Measurements from ENCODE around the gene ALOXE3. TPM values are rescaled to one million over a fixed set of nuclear protein-coding genes. Genes with fewer than 3 reads are reported as not detected.
A peak's percentile ranks its signal among the peaks of the same experiment; 100 is the strongest.

The ALOXE3 gene
- total RNA-seq, 1 donor from 2014 or later, result 0.82 TPM

DNA sequence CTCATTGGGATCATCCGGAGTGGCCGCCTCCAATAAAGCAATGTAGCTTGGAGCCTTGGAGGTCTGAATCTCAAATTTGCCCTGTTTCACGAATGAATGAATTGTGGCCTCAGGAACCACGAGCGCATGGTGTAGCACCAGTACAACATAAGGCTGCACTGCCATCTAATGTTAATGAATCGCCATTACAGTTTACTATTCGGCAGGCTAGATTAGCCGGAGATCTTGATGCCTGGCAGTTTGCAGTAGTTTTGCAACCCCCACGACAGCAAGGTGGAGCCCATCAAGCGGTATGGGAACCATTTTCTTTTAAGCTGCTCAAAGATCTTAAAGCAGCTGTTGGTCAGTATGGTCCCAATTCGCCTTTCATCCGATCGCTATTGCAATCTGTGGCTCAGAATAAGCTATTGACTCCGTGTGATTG is 60.6 kb downstream of the ALOXE3 start:
- FAIRE-seq, result no peak
- DNase-seq (ENCODE audit: low spot score in 2 of 2), result peak; percentile 71 to 78

DNA sequence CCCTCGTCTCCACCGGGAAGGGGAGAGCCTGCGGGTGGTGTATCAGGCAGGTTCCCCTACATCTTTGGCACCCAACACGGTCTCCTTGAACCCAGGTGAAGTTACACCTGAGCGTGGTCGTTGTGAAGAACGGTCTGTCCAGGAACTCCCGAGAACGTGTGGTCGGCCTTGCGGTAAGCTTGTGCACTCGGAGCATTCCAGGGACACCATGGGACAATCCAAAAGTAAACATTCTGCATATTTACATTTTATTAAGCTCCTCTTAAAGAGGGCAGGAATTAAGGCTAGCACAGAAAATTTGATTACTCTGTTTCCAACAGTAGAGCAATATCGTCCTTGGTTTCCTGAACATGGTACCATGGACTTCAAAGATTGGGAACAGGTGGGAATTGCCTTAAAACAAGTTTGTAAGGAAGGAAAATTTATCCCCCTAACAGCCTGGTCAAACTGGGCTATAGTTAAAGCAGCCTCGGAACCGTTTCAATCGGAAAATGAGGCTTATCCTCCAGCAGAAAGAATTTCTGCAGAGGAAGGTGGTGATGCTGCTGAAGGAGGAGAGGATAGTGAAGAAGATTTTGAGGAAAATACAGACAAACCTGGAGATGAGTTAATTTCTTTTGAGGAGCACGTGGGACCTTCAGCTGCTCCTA is 61.2 kb downstream of the ALOXE3 start:
- FAIRE-seq (no peak), DNase-seq (ENCODE audit: low spot score in 2 of 2) (no peak)

DNA sequence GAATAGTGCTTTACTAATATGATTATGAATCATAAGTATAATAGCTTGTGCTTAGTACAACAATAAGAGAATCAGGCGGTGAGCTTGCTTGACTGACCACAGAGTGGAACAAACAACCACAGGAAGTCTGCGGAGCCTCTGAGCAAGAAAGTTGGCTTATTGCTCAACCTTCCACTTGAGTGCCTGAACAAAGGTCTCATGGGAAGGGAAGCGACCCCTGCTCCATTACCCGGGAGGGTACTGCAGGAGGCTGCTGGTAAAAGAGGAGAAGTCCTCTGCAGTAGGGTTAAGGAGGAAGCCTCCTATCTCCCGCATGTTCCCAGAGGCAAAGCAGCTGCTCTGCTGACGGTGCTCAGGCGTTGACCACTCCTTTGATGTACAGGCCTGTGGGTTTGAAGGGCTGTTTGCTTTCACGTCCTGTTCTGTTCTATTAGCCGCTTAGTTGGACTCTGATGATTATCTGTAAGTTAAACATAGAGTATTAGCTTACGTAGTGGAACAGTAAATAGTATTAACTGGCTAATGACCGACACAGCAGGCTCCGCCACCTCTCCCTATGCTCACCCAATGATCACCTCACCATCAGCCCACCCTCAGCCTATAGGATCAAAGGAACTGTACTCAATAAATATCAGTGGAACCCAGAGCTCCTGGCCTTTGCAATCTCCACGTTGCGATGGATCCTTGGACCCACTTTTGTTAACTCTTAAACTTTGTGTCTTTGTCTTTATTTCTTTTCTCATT is 61.9 kb downstream of the ALOXE3 start:
- FAIRE-seq, result no peak

DNA sequence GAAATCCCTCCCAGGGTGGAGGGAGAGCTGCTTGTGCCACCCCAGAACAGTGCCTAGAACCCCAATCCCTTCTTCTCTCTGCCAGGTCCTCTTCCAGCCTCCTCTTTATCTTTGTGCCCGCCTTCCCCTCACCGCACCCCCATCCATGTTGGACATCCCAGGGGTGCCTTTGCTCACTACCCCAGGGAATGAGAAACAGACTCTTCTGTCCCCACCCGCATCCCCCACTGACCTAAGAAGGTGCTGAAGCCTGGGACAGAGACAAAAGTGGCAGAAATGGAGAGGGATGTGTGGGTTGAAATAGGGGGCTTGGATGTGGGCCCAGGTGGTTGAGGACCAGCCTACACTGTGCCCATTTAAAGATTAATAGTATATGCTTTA is 62.5 kb downstream of the ALOXE3 start:
- FAIRE-seq (no peak), DNase-seq (ENCODE audit: low spot score in 2 of 2) (no peak)

More for the DNA sequence above, 61.9 kb downstream of the ALOXE3 start:
- DNase-seq (ENCODE audit: low spot score in 2 of 2), result no peak

DNA sequence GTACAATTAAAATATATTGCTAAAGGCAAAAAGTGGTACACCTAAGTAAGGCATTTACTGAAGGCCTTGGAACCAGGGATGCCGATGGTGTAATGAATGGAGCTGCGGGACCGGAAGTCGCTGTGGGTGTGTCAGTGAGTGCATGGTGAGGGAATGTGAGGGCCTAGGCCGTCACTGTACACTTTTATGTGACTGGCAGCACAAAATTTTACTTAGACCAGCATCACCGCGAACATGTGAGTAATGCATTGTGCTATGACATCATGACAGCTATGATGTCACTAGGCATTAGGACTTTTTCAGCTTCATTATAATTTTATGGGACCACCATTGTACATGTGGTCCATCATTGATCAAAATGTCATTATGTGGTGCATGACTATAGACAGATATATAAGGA is 64.7 kb downstream of the ALOXE3 start:
- FAIRE-seq (no peak), DNase-seq (ENCODE audit: low spot score in 2 of 2) (no peak)

DNA sequence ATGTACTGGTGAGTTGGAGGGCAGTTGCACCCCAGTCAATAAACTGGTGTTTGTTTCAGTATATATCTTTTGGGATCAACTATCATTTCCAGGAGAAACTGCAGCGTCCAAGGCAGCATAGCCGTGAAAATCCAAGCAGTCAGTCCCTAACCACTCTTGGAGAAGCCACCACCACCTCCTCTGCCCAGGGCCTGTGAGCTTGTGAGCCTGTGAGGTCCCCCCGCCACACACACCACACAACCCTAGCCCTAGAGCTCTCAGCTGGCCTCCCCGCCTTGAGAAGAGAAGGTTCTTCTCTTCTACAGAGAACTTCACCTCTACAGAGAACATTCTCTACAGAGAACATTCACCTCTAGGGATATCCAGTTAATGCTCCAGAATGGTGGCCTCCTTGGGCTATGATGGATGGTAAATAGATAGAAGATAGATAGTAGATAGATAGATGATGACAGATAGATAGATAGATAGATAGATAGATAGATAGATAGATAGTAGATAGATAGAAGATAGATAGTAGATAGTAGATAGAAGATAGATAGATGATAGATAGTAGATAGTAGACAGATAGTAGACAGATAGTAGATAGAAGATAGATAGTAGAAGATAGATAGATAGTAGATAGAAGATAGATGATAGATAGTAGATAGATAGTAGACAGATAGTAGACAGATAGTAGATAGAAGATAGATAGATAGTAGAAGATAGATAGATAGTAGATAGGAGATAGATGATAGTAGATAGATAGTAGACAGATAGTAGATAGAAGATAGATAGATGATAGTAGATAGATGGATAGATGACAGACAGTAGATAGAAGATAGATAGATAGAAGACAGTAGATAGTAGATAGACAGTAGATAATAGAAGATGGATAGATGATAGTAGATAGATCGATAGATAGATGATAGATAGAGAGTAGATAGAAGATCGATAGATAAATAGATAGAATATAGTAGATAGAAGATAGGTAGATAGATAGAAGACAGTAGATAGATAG is 65.8 kb downstream of the ALOXE3 start:
- DNase-seq (ENCODE audit: low spot score in 2 of 2) (no peak), FAIRE-seq (peak; percentile 73)

DNA sequence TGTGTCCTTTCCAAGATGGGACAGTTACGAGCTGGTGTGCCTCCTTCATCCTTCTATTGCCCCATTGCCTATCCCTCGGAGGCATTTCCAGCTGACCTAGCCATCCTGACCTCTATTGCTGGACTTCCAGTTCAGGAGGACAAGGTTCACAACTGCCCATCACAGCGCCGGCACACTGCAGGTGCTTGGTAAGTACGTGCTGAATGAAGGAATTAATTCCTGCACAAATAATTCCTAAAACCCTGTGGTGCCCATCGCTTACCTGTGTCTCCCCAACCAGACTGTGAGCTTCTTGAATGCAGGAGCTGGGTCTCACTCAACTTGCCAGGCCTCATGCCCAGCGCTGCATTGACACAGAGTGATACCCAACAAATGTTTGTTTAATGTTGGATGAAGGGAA is 66.5 kb downstream of the ALOXE3 start:
- no peak for DNase-seq (ENCODE audit: low spot score in 2 of 2)
- no peak for FAIRE-seq

DNA sequence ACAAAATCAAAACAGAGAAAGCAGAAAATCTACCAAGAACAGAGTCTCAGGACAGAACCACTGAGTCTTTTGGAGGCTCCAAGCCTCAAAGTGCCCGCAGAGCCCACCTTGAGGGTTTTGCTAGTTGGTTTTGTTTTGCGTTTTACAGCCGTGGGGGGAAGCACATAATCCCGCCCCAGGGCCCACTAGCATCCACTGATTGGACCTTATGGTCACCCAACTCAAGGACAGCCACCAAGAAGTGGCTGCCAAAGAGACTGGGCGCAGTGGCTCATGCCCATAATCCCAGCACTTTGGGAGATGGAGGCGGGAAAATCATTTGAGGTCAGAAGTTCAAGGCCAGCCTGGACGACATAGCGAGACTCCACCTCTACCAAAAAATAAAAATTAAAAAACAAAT is 69.6 kb downstream of the ALOXE3 start:
- no peak for DNase-seq (ENCODE audit: low spot score in 2 of 2)
- FAIRE-seq, result no peak

DNA sequence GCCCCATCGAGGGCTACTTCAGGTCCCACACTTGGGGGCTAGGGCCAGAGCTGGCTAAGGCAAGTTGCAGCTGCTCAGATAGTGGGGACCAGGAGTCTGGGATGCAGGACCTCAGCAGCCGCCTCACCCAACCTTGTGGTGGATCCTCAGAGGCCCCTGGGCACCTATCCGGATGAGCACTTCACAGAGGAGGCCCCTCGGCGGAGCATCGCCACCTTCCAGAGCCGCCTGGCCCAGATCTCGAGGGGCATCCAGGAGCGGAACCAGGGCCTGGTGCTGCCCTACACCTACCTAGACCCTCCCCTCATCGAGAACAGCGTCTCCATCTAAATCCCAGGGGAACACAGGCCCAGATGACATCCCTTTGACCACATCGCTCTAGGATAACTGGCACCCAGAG is 70.1 kb downstream of the ALOXE3 start:
- FAIRE-seq, result no peak
- no peak for DNase-seq (ENCODE audit: low spot score in 2 of 2)

DNA sequence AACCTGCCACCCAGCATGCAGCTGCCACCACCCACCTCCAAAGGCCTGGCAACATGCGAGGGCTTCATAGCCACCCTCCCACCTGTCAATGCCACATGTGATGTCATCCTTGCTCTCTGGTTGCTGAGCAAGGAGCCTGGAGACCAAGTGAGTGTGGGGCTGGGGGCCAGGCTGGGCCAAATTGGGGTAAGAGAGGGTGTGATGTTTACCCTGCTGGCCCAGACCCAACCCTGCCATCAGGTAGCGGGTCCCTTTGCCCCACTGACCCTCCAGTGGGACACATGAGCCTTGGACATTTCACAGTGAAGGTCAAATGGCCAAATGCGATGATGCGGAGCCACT is 70.6 kb downstream of the ALOXE3 start:
- DNase-seq (ENCODE audit: low spot score in 2 of 2) (no peak), FAIRE-seq (no peak)

DNA sequence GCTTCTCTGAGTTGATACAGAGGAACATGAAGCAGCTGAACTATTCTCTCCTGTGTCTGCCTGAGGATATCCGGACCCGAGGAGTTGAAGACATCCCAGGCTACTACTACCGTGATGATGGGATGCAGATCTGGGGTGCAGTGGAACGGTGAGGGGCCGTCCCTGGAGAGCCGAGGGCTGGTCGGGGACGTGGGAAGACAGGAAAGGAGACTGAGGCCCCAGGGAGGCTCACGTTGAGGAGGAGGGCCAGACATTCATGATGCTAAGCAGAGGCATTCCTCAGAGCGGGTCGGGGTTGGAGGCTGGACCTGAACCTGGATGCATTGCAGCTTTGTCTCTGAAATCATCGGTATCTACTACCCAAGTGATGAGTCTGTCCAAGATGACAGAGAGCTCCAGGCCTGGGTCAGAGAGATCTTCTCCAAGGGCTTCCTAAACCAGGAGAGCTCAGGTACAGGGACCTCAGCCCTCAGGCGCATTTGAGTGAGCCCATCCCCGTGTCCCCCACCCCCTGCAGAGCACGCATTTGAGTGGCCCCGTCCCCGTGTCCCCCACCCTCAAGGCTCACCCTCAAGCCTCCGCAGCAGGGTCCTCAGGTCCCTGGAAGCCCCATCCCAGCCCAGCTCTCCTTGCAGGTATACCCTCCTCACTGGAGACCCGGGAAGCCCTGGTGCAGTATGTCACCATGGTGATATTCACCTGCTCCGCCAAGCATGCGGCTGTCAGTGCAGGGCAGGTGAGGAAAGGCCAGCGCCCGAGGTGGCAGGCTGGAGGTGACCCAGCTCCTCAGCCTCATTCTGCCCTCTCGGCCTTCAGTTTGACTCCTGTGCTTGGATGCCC is 71.2 kb downstream of the ALOXE3 start:
- DNase-seq (ENCODE audit: low spot score in 2 of 2) (no peak), FAIRE-seq (no peak)

DNA sequence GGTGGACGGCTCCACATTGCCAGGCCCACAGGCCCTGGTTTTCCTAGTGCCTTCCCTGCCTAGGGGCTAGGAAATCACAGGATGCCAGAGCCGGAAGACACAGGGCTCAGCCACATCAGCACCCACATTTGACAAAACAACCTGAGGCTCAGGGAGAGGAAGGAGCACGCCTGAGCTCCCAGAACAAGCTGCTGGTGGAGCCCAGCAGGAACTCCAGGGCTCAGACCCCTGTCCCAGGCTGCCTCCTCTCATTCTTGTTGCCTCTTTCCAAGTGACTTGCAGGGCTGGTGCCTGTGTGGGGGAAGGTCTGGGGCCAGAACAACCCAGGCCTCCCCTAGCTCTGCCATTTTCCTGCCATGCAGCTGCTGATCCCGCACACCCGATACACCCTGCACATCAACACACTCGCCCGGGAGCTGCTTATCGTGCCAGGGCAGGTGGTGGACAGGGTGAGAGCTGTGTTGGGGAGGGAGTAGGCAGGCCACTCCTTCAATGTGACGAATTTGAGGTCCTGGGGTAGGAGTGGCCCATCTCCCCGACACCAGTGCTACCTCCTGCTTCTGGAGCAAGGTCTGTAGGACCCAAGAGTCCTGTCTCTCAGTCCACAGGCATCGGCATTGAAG is 71.9 kb downstream of the ALOXE3 start:
- no peak for DNase-seq (ENCODE audit: low spot score in 2 of 2)
- FAIRE-seq, result no peak

Small RNA genes within 50 kb of the gene (small RNA-seq; reads per million reads assigned to genes)
- not detected for gene MIR4314

Other genes with a start within 250 kb of the ALOXE3 start
- 276 TPM for gene CHD3, start 229.7 kb downstream of the ALOXE3 start, total RNA-seq
- 8.2 TPM for gene RNF227, start 202.2 kb downstream of the ALOXE3 start, total RNA-seq
- gene KCNAB3, start 188.7 kb downstream of the ALOXE3 start, total RNA-seq, result 1.2 TPM
- gene TRAPPC1, start 186.6 kb downstream of the ALOXE3 start, total RNA-seq, result 14.3 TPM
- 25.3 TPM for gene CNTROB, start 186.3 kb downstream of the ALOXE3 start, total RNA-seq
- gene GUCY2D, start 115.9 kb downstream of the ALOXE3 start, total RNA-seq, result under 0.01 TPM
- under 0.01 TPM for gene ALOX15B, start 79.5 kb downstream of the ALOXE3 start, total RNA-seq
- gene ALOX12B, start 30.8 kb downstream of the ALOXE3 start, total RNA-seq, result not detected
- gene HES7, start 5.6 kb upstream of the ALOXE3 start, total RNA-seq, result 1.2 TPM
- gene PER1, start 33.9 kb upstream of the ALOXE3 start, total RNA-seq, result 6.5 TPM
- gene VAMP2, start 44.4 kb upstream of the ALOXE3 start, total RNA-seq, result 23.6 TPM
- 23.6 TPM for gene TMEM107, start 57.9 kb upstream of the ALOXE3 start, total RNA-seq
- gene BORCS6, start 71.7 kb upstream of the ALOXE3 start, total RNA-seq, result 7.7 TPM
- 3.7 TPM for gene AURKB, start 92.1 kb upstream of the ALOXE3 start, total RNA-seq
- 9.8 TPM for gene CTC1, start 129.5 kb upstream of the ALOXE3 start, total RNA-seq
- 22.8 TPM for gene PFAS, start 130.8 kb upstream of the ALOXE3 start, total RNA-seq
- gene RANGRF, start 170.2 kb upstream of the ALOXE3 start, total RNA-seq, result 6.1 TPM
- 1.2 TPM for gene SLC25A35, start 176.9 kb upstream of the ALOXE3 start, total RNA-seq
- gene ARHGEF15, start 191.7 kb upstream of the ALOXE3 start, total RNA-seq, result 0.41 TPM
- not detected for gene ODF4, start 221.3 kb upstream of the ALOXE3 start, total RNA-seq